A673 (cell line): ENCODE measurements around the gene OR5K4. TPM values are rescaled to one million over a fixed set of nuclear protein-coding genes. Genes with fewer than 3 reads are reported as not detected.
"Not testable (repeated sequence)": the region's sequence is repeated elsewhere in the genome, so short reads cannot be mapped to it uniquely, and the experiment has no call there.

Source experiments
- BruUV-seq: library from RNA; stranded (reverse); fragments of 400-500 nt; replicated peaks from 2 replicates; lab custom pipeline; 2021; lab: Mats Ljungman, UMichigan
- CTCF ChIA-PET: fragments of 300-600 bp; sonication (Branson Sonifier 250); formaldehyde crosslinking; loops from one replicate; lab custom pipeline; 2022; ENCODE audit warnings: antibody characterized with exemption; lab: Charles Lee
- POLR2A ChIA-PET: fragments of 300-600 bp; sonication (Branson Sonifier 250); formaldehyde crosslinking; loops from one replicate; lab custom pipeline; 2022; ENCODE audit warnings: antibody characterized with exemption; ENCODE audit not compliant: low non-redundant PET; lab: Charles Lee
- DNase-seq: peaks from one replicate; pipeline ENCODE4 v3.0.0-alpha.2; 2015; ENCODE audit warnings: low spot score
- H3K27ac ChIP-seq: fragments of 200-600 bp; sonication (generic); 2 replicates; pipeline ENCODE4 v1.5.1; 2016; ENCODE audit warnings: mixed run types, low read depth, mild to moderate bottlenecking, mixed read lengths, antibody characterized with exemption, low read length; ENCODE audit not compliant: poor library complexity, severe bottlenecking
- H3K27me3 ChIP-seq: fragments of 200-600 bp; sonication (generic); replicated peaks from 2 replicates; pipeline ENCODE4 v1.6.1; 2017; ENCODE audit warnings: mixed run types, low read depth, mild to moderate bottlenecking, mixed read lengths, antibody characterized with exemption, low read length; ENCODE audit not compliant: insufficient read depth, poor library complexity
- H3K36me3 ChIP-seq: fragments of 200-600 bp; sonication (generic); 2 replicates; pipeline ENCODE4 v1.6.1; 2016; ENCODE audit warnings: mixed run types, mild to moderate bottlenecking, mixed read lengths, antibody characterized with exemption, low read length; ENCODE audit not compliant: insufficient read depth, poor library complexity, severe bottlenecking
- H3K4me1 ChIP-seq: fragments of 200-600 bp; sonication (generic); 2 replicates; pipeline ENCODE4 v1.6.1; 2017; ENCODE audit warnings: mixed run types, mild to moderate bottlenecking, mixed read lengths, antibody characterized with exemption, low read length; ENCODE audit not compliant: insufficient read depth, poor library complexity, severe bottlenecking
- H3K4me3 ChIP-seq: fragments of 200-600 bp; sonication (generic); 2 replicates; pipeline ENCODE4 v1.5.1; 2016; ENCODE audit warnings: low read depth, mixed run types, mild to moderate bottlenecking, mixed read lengths, low read length; ENCODE audit not compliant: poor library complexity, severe bottlenecking
- H3K9me3 ChIP-seq: fragments of 200-600 bp; sonication (generic); 2 replicates; pipeline ENCODE4 v1.6.1; 2016; ENCODE audit warnings: mixed run types, low read depth, mild to moderate bottlenecking, mixed read lengths, antibody characterized with exemption, low read length; ENCODE audit not compliant: poor library complexity, severe bottlenecking
- CTCF ChIP-seq: fragments of 300-800, 200-600 bp; sonication (generic); conservative IDR thresholded peaks from 2 replicates; pipeline ENCODE4 v1.5.1; 2017; ENCODE audit warnings: low read depth, mild to moderate bottlenecking, antibody characterized with exemption, low read length, moderate library complexity, mixed read lengths
- EZH2 ChIP-seq: fragments of 200-600 bp; sonication (generic); IDR thresholded peaks from 2 replicates; pipeline ENCODE4 v1.6.1; 2017; ENCODE audit warnings: borderline replicate concordance, low read depth, mild to moderate bottlenecking, mixed read lengths, antibody characterized with exemption, low read length; ENCODE audit not compliant: poor library complexity, severe bottlenecking
- intact Hi-C: fragments of 100-400 bp; cut with micrococcal nuclease; formaldehyde crosslinking; loops from one replicate; pipeline ENCODE4 v1.10.0; 2022; ENCODE audit not compliant: unreplicated experiment
- total RNA-seq: library from RNA; stranded (reverse); gene quantifications from 2 replicates; pipeline ENCODE4 v1.2.3, GENCODE V29; 2021

OR5K4 gene
- total RNA-seq, 1 experiment from 2014 or later = not detected

- no peaks in the 10 kb centered on the region for H3K9me3 ChIP-seq
- TF ChIP-seq EZH2 = no peak
- TF ChIP-seq CTCF = no peak
- BruUV-seq = no TSS peak
- CTCF ChIA-PET = no interaction called here
- H3K4me3 ChIP-seq = no peak overlapping the region
- no peaks in the 10 kb centered on the region for H3K36me3 ChIP-seq
- DNase-seq = no peak
- no peaks in the 10 kb centered on the region for H3K4me1 ChIP-seq
- intact Hi-C loops = no loop called here
- peaks cover 20% of the 10 kb centered on the region for H3K27me3 ChIP-seq
- POLR2A ChIA-PET = no interaction called here
- no peak overlapping the region for H3K27ac ChIP-seq
Observed at GRCh38 chr3:98388147-98388546, 34.5 kb downstream of the OR5K4 start.

- intact Hi-C loops = no loop called here
- Histone ChIP-seq H3K4me3 (no peak within 1 kb of the TSS), H3K9me3 (no peaks in the 10 kb centered on the region), H3K4me1 (no peaks in the 10 kb centered on the region), H3K27ac (no peak within 1 kb of the TSS), H3K27me3 (peaks cover 16% of the 10 kb centered on the region), H3K36me3 (no peaks in the 10 kb centered on the region)
- TF ChIP-seq CTCF (no peak), EZH2 (no peak)
- BruUV-seq = no TSS peak
- DNase-seq = no peak
- POLR2A ChIA-PET = no interaction called here
- CTCF ChIA-PET = no interaction called here
Observed at GRCh38 chr3:98390366-98390765, 36.7 kb downstream of the OR5K4 start, which contains the start of gene OR5K3. TSS of gene OR5K3 (plus strand) at chr3:98390666. CDS start at chr3:98390666, 0 bp downstream.

GRCh38 chr3:98395101-98395500 lies 41.4 kb downstream of the OR5K4 start:
- intact Hi-C loops = no loop called here
- Histone ChIP-seq H3K27me3 (peaks cover 3% of the 10 kb centered on the region), H3K4me3 (no peak overlapping the region), H3K4me1 (no peaks in the 10 kb centered on the region), H3K27ac (no peak overlapping the region), H3K36me3 (no peaks in the 10 kb centered on the region), H3K9me3 (no peaks in the 10 kb centered on the region)
- BruUV-seq = no TSS peak
- TF ChIP-seq CTCF = no peak
- ChIA-PET CTCF (no interaction called here), POLR2A (no interaction called here)
- DNase-seq = no peak

GRCh38 chr3:98396482-98396881 lies 42.8 kb downstream of the OR5K4 start:
- H3K4me1 ChIP-seq, POLR2A ChIA-PET, H3K27ac ChIP-seq, BruUV-seq, H3K36me3 ChIP-seq, CTCF ChIA-PET, H3K9me3 ChIP-seq, H3K27me3 ChIP-seq, intact Hi-C loops, H3K4me3 ChIP-seq, DNase-seq: not testable (repeated sequence)
